Activated CD4-positive, alpha-beta memory T cell treated with anti-CD3 and anti-CD28 coated beads, Interleukin-2, amount 10 ng/mL, durations not matched to agents 7 days and 5 days (primary cell): ENCODE measurements around the gene FFAR3. TPM values are rescaled to one million over a fixed set of nuclear protein-coding genes. Genes with fewer than 3 reads are reported as not detected.
A peak's percentile ranks its signal among the peaks of the same experiment; 100 is the strongest.
"Not testable (repeated sequence)": the region's sequence is repeated elsewhere in the genome, so short reads cannot be mapped to it uniquely, and the experiment has no call there.

Experiments
- CTCF ChIA-PET: fragments of 350-600 bp; sonication (Branson Sonifier 250); formaldehyde crosslinking; loops from one replicate; lab custom pipeline; 2021; ENCODE audit warnings: antibody characterized with exemption, inconsistent platforms; lab: Charles Lee
- POLR2A ChIA-PET: fragments of 350-600 bp; sonication (Branson Sonifier 250); formaldehyde crosslinking; loops from one replicate; lab custom pipeline; 2021; ENCODE audit warnings: antibody characterized with exemption; lab: Charles Lee
- DNase-seq: peaks from one replicate; pipeline ENCODE4 v3.0.0-alpha.2; 2020
- H3K27ac Mint-ChIP-seq: one replicate; pipeline ENCODE4 v1.8.0; 2021; ENCODE audit warnings: mild to moderate bottlenecking, mixed read lengths
- H3K27me3 Mint-ChIP-seq: one replicate; pipeline ENCODE4 v1.8.0; 2021; ENCODE audit warnings: mixed read lengths
- H3K36me3 Mint-ChIP-seq: one replicate; pipeline ENCODE4 v1.8.0; 2021; ENCODE audit warnings: low read depth, mixed read lengths
- H3K4me1 Mint-ChIP-seq: one replicate; pipeline ENCODE4 v1.8.0; 2021; ENCODE audit warnings: mixed read lengths
- H3K4me3 Mint-ChIP-seq: one replicate; pipeline ENCODE4 v1.8.0; 2021; ENCODE audit warnings: mild to moderate bottlenecking, mixed read lengths
- H3K9me3 Mint-ChIP-seq: one replicate; pipeline ENCODE4 v1.8.0; 2021; ENCODE audit warnings: mixed read lengths
- total RNA-seq, 2 experiments: library from RNA; stranded (reverse); gene quantifications; one replicate each; pipeline ENCODE4 v1.2.3, GENCODE V29; 2021

FFAR3 gene
- total RNA-seq, 2 experiments from 2014 or later: 0.63 to 0.78 TPM

DNA sequence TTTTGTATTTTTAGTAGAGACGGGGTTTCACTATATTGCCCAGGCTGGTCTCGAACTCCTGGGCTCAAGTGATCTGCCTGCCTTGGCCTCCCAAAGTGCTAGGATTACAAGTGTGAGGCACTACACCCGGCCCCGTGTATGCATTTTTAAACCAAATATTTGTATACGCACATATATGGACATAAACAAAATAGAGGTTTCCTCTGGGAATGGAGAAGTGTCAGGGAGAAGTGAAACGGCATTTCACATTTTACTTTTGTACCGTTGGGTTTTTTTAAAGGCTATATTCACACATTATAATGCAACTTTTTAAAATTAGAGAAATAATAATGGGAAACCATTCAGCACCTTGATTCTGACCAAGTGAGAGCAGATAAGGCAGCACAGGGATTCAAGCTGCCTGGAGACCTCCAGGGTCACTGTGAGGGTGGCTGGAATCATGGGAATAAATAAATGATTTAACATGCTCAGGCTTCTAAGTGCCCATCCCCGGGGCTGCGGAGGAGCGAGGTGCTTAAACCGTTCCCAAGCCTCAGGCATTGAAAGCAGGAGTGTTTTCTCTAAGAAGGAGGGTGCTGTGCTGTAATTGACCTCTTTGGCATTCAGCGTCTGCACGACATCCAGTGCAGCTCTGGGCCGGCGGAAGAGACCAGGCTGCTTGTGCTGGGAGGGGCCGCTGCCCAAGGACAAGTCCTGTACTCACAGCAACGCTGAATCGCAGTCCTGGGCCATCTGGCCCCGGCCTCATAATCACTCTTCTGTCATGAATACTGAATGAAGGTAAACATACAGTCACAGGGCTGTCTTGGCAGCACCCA, 37.3 kb downstream of the FFAR3 start:
- Mint-ChIP-seq H3K27ac (no peak overlapping the region), H3K36me3 (no peaks in the 10 kb centered on the region), H3K9me3 (no peaks in the 10 kb centered on the region), H3K27me3 (peaks cover 4% of the 10 kb centered on the region), H3K4me3 (no peak overlapping the region), H3K4me1 (no peaks in the 10 kb centered on the region)
- ChIA-PET POLR2A (no interaction called here), CTCF (no interaction called here)
- no peak for DNase-seq

DNA sequence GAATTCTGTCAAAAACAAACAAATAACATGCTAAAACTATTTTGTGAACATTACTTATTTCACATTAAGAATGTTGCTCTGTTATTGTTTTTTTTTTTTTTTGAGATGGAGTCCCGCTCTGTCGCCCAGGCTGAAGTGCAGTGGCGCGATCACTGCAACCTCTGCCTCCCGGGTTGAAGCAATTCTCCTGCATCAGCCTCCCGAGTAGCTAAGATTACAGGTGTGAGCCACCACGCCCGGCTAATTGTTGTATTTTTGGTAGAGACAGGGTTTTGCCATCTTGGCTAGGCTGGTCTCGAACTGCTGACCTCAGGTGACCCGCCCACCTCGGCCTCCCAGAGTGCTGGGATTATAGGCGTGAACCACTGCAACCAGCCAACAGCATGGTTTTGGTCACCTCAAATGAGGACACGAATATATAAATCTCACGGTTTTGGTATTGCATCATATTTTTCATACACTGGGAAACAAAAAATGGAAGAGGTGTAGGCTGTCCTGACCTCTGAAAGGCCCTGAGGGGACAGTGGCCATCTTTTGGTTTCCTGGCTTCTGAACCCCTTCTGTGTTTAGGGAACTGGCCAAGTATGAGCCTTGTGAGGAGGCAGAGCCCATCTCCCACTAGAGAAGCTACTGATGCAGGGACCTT, 38.1 kb downstream of the FFAR3 start:
- Mint-ChIP-seq H3K4me1 (no peaks in the 10 kb centered on the region), H3K4me3 (no peak overlapping the region), H3K27ac (no peak overlapping the region), H3K9me3 (no peaks in the 10 kb centered on the region), H3K36me3 (no peaks in the 10 kb centered on the region), H3K27me3 (peaks cover 6% of the 10 kb centered on the region)
- CTCF ChIA-PET: no interaction called here
- DNase-seq: no peak
- POLR2A ChIA-PET: no interaction called here

DNA sequence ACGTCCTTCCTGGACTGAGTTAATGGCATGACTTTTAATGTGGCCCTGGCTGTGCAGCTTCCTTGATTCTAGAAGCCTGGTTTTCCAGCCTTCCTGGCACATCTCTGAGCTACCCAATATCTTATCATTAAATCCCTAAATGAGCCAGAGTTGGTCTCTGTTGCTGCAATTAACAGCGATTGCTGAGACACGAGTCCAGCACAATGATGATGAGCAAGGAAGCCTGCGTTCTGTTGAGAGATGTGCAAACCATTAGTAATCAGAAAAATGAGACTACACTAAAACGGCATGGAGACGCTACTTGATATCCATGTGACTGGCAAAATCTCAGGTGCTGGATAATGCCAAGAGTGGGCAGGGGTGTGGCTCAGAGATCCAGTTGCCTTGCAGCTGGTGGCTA, 38.8 kb downstream of the FFAR3 start:
- ChIA-PET POLR2A (no interaction called here), CTCF (no interaction called here)
- H3K4me3 Mint-ChIP-seq: no peak overlapping the region
- H3K9me3 Mint-ChIP-seq: no peaks in the 10 kb centered on the region
- DNase-seq: no peak
- H3K36me3 Mint-ChIP-seq: no peaks in the 10 kb centered on the region
- H3K4me1 Mint-ChIP-seq: peaks cover under 1% of the 10 kb centered on the region
- no peak overlapping the region for H3K27ac Mint-ChIP-seq
- H3K27me3 Mint-ChIP-seq: peaks cover 6% of the 10 kb centered on the region

DNA sequence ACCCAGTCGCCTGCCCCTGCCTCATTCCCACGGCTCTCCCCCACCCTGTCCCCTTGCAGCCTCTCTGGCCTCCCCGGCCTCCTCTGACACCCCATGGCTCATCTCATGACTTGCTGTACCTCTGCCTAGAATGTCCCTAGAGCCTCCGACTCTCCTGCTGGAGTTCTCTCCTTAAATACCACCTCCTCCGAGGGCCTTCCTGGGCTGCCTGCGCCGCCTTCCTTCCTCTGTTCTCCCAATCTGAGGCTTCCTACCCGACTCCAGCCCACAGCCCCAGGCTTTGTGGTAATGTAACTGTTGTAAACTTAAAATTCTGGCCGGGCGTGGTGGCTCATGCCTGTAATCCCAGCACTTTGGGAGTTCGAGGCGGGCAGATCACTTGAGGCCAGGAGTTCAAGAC, 40.3 kb downstream of the FFAR3 start:
- ChIA-PET POLR2A (no interaction called here), CTCF (interaction anchor here (0.7 kb wide), 1 partner anchor 9 kb away, joined by 3 read pairs; no protein-coding TSS in a partner anchor)
- no peak for DNase-seq
- H3K9me3 Mint-ChIP-seq: no peaks in the 10 kb centered on the region
- no peak overlapping the region for H3K4me3 Mint-ChIP-seq
- H3K27me3 Mint-ChIP-seq: peaks cover 6% of the 10 kb centered on the region
- H3K27ac Mint-ChIP-seq: no peak overlapping the region
- no peaks in the 10 kb centered on the region for H3K36me3 Mint-ChIP-seq
- H3K4me1 Mint-ChIP-seq: peaks cover 6% of the 10 kb centered on the region

DNA sequence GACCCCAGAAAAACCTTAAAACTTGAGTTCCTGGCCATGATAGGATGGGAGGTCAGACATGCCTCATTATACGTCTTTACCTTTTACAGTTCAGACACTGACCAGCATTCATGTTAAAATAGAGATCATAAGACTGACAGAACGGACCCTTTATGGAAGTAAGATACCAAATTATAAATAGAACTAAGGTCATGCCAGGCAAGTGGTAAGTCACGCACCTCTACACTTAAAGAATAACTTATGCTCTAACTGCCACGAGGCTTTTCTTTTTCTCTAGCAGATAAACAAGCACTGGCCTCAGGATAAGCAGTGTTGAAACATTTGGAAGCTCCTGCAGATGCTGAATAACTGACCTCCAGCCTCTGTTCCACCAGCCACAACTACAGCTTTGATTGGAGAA, 41.0 kb downstream of the FFAR3 start:
- POLR2A ChIA-PET: no interaction called here
- Mint-ChIP-seq H3K27me3 (peaks cover 4% of the 10 kb centered on the region), H3K4me1 (peaks cover 7% of the 10 kb centered on the region), H3K36me3 (no peaks in the 10 kb centered on the region), H3K4me3 (no peak overlapping the region), H3K27ac (no peak overlapping the region), H3K9me3 (no peaks in the 10 kb centered on the region)
- no peak for DNase-seq
- CTCF ChIA-PET: interaction anchor here (0.7 kb wide), 1 partner anchor 9 kb away, joined by 3 read pairs; no protein-coding TSS in a partner anchor

DNA sequence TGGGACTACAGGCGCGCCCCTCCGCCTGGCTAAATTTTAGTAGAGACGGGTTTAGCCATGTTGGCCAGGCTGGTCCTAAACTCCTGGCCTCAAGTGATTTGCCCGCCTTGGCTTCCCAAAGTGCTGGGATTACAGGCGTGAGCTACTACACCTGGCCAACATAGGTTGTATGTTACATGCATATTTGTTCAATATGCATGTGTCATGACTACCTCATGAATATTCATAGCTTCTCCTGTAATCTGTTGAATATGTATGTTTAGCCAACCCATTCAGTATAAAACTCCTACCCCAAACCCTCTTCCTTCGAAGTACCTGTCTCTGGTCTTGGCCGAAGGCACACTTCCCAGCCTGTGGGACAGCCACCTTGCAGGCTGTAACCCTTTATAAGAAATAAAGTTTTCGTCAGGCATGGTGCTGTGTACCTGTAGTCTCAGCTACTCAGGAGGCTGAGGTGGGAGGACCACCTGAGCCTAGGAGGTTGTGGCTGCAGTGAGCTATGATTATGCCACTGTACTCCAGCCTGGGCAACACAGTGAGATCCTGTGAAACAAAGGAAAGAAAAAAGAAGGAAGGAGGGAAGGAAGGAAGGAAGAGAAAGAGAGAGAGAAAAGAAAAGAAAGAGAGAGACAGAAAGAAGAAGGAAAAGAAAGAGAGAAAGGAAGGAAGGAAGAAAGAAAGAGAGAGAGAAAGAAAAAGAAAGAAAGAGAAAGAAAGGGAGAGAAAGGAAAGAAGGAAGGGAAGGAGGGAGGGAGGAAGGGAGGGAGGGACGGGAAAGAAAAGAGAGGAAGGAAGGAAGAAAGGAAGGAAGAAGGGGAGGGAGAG, 41.9 kb downstream of the FFAR3 start:
- Mint-ChIP-seq H3K9me3 (no peaks in the 10 kb centered on the region), H3K36me3 (no peaks in the 10 kb centered on the region), H3K4me3 (no peak overlapping the region), H3K27ac (no peak overlapping the region), H3K4me1 (peaks cover 13% of the 10 kb centered on the region), H3K27me3 (peaks cover 4% of the 10 kb centered on the region)
- ChIA-PET POLR2A (no interaction called here), CTCF (no interaction called here)
- no peak for DNase-seq

DNA sequence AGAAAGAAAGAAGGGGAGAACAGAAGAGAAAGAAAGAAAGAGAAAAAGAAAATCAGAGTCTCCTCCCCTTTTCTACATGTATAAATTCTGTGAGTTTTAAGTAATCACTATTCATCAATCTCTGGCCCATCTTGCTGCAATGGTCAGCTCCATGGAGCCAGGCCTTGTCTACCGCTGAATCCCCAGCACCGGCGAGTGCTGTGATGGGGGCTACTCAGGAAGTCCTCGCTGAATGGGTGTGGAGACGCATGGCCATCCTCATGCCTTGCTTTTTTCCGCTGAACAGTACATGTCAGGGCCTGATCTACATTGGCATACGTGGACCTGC, 42.5 kb downstream of the FFAR3 start:
- DNase-seq: no peak
- no peaks in the 10 kb centered on the region for H3K36me3 Mint-ChIP-seq
- ChIA-PET CTCF (no interaction called here), POLR2A (no interaction called here)
- no peak overlapping the region for H3K4me3 Mint-ChIP-seq
- peaks cover 4% of the 10 kb centered on the region for H3K27me3 Mint-ChIP-seq
- H3K9me3 Mint-ChIP-seq: no peaks in the 10 kb centered on the region
- no peak overlapping the region for H3K27ac Mint-ChIP-seq
- peaks cover 16% of the 10 kb centered on the region for H3K4me1 Mint-ChIP-seq

DNA sequence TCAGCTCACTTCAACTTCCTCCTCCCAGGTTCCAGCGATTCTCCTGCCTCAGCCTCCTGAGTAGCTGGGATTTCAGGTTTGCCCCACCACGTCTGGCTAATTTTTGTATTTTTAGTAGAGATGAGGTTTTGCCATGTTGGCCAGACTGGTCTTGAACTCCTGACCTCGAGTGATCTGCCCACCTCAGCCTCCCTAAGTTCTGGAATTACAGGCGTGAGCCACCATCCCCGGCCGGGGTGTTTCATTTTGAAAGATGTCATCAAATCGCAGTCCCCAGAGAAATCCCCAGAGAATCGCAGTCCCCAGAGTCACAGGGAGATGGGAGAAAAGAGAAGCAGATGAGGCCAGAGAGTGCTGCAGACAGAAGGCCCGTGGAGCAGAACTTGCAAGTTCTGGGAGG, 43.2 kb downstream of the FFAR3 start:
- H3K27ac Mint-ChIP-seq, H3K27me3 Mint-ChIP-seq, CTCF ChIA-PET, H3K36me3 Mint-ChIP-seq, H3K4me3 Mint-ChIP-seq, H3K9me3 Mint-ChIP-seq, POLR2A ChIA-PET, DNase-seq: not testable (repeated sequence)
- peaks cover 16% of the 10 kb centered on the region for H3K4me1 Mint-ChIP-seq

DNA sequence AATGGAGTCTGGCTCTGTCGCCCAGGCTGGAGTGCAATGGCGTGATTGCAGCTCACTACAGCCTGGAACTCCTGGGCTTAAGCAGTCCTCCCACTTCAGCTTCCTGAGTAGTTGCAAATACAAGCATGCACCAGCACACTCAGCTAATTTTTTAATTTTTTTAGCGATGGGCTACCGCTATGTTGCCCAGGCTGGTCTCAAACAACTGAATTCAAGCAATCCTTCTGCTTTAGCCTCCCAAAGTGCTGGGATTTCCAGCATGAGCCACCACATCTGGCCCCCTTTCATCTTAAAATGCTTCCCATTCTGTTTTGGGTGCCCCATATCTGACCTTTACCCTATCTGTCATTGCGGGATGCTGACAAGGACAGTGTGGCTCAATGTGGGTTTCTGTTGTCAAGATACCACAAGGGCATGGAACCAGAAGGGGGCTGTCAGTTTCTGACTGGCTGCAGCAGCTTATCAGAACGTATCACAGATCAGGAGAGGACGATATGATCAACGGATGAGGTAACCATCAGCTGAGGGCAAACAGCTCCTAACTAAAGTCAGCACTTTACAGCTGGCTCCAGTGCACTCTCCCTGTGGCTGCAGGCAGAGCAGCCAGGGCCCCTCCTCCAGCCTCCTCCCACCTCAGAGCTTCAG, 45.0 kb downstream of the FFAR3 start:
- ChIA-PET CTCF (interaction anchor here (1.4 to 1.8 kb wide), 3 partner anchors 16 to 60 kb away, joined by 3 to 6 read pairs (median 4); no protein-coding TSS in a partner anchor), POLR2A (interaction anchor here (1.2 kb wide), 1 partner anchor 70 kb away, joined by 3 read pairs; no protein-coding TSS in a partner anchor)
- Mint-ChIP-seq H3K27me3 (peaks cover 7% of the 10 kb centered on the region), H3K4me1 (peaks cover 16% of the 10 kb centered on the region), H3K36me3 (no peaks in the 10 kb centered on the region), H3K9me3 (no peaks in the 10 kb centered on the region), H3K4me3 (no peak overlapping the region), H3K27ac (no peak overlapping the region)
- DNase-seq: peak; percentile 17

DNA sequence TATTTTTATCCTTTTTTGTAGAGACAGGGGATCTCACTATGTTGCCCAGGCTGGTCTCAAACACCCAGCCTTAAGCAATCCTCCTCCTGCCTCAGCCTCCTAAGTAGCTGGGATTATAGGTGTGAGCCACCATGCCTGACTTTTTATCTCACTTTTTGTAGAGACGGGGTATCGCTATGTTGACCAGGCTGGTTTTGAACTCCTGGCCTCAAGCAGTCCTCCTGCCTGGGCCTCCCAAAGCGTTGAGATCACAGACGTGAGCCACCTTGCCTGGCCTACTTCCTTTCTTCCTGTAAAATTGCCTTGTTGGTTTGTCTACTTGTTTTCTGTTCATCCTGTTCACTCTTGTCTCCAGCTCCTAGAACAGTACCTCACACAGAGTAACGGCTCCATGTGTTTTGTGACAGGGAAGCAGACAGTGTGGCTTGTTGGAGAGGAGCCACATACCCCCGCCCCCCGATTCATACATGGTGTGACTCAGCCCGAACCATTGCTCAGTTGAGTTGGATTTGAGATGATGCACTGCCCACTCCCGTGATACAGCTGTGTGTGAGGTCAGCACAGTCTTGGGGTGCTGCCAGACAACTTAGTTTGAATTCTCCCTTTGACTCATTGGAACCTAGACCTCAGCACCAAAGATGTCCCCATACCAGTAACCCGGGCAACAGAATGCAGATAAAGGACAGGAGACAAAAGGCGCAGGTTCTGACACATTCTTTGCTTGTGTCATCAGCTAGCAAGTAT, 46.8 kb downstream of the FFAR3 start:
- Mint-ChIP-seq H3K27ac (no peak overlapping the region), H3K4me1 (peaks cover 16% of the 10 kb centered on the region), H3K36me3 (no peaks in the 10 kb centered on the region), H3K27me3 (peaks cover 16% of the 10 kb centered on the region), H3K9me3 (no peaks in the 10 kb centered on the region), H3K4me3 (no peak overlapping the region)
- DNase-seq: peak; percentile 36
- CTCF ChIA-PET: interaction anchor here (0.7 kb wide), 1 partner anchor 18 kb away, joined by 3 read pairs; no protein-coding TSS in a partner anchor
- POLR2A ChIA-PET: no interaction called here

DNA sequence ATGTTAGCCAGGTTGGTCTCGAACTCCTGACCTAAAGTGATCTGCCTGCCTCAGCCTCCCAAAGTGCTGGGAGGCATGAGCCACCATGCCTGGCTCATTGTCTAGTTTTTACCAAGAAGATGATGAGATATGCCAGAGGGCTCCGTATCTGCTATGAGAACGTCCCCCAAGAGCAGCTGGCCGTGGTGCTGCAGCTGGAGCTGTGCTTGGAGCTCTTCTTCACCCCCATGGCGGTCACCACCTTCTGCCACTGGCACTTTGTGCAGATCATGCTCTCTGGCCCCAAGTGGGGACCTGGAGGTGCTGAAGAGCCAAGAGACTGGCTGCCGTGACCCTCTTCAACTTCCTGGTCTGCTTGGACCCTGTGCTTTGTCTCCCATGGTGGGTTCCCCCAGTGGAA, 49.4 kb downstream of the FFAR3 start:
- no peak overlapping the region for H3K4me3 Mint-ChIP-seq
- no peaks in the 10 kb centered on the region for H3K9me3 Mint-ChIP-seq
- CTCF ChIA-PET: no interaction called here
- H3K36me3 Mint-ChIP-seq: no peaks in the 10 kb centered on the region
- H3K27ac Mint-ChIP-seq: no peak overlapping the region
- H3K4me1 Mint-ChIP-seq: peaks cover 14% of the 10 kb centered on the region
- peaks cover 24% of the 10 kb centered on the region for H3K27me3 Mint-ChIP-seq
- POLR2A ChIA-PET: no interaction called here
- no peak for DNase-seq
